ENCODE measurements around the gene PLXNA2. TPM values are rescaled to one million over a fixed set of nuclear protein-coding genes. Genes with fewer than 3 reads are reported as not detected.

Gene PLXNA2
- total and polyA plus RNA-seq, 11 donors, result 9.2 to 28.2 (median 18.0) TPM

DNA sequence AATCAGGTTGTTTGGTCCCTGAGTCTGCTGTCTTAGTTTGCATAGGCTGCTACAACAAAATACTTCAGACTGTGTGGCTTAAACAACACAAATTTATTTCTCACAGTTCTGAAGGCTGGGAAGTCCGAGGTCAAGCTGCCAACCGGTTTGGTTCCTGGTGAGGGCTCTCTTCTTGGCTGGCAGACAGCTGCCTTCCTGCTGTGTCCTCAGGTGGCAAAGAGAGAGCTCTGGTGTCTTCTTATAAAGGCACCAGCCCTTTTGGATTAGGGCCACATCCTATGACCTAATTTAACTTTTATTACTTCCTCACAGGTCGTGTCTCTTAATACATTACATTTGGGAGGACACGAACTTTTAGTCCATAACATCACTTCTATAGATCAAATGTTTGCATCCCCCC lies 243.7 kb downstream of the PLXNA2 start:
- Histone ChIP-seq H3K36me3 (no peaks in the 10 kb centered on the region), H3K27me3 (no peaks in the 10 kb centered on the region), H3K4me3 (no peak overlapping the region), H3K27ac (no peak overlapping the region), H3K9me3 (no peaks in the 10 kb centered on the region), H3K4me1 (peaks cover 0 to 7% (median 0%) of the 10 kb centered on the region in 12 donors)
- ATAC-seq, result no peak
- WGBS, 4 donors, result 64 to 78% (median 76%) methylated on average over 4 of the region's 4 CpGs
- DNase-seq, result no peak
- TF ChIP-seq, protein P1, sequence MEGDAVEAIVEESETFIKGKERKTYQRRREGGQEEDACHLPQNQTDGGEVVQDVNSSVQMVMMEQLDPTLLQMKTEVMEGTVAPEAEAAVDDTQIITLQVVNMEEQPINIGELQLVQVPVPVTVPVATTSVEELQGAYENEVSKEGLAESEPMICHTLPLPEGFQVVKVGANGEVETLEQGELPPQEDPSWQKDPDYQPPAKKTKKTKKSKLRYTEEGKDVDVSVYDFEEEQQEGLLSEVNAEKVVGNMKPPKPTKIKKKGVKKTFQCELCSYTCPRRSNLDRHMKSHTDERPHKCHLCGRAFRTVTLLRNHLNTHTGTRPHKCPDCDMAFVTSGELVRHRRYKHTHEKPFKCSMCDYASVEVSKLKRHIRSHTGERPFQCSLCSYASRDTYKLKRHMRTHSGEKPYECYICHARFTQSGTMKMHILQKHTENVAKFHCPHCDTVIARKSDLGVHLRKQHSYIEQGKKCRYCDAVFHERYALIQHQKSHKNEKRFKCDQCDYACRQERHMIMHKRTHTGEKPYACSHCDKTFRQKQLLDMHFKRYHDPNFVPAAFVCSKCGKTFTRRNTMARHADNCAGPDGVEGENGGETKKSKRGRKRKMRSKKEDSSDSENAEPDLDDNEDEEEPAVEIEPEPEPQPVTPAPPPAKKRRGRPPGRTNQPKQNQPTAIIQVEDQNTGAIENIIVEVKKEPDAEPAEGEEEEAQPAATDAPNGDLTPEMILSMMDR (IDR thresholded peaks at IDR 0.05), result no peak
- TF ChIP-seq POLR2A (IDR thresholded peaks at IDR 0.05), result no peak
- intact Hi-C loops (cut with DNase I), result no loop called here

DNA sequence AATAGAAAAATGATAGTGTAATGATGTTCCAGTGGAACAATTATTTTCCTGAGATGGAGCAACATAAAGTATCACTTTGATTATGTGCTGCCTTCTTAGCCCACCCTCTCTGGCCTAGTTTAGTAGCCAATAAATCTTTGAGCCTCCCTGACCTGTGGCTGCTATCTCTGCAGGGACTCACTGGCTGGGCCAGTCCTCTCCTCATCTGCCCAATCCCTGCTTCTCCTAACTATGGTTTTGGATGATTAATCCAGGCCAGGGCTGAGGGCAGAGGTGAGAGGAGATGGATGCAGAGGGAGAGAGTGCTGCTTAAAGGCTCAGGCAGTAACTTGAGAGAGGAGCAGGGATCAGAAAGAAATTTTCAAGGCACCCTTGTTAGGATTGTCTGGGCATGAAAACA lies 244.2 kb downstream of the PLXNA2 start:
- Histone ChIP-seq H3K36me3 (no peaks in the 10 kb centered on the region), H3K4me1 (peaks cover 0 to 7% (median 0%) of the 10 kb centered on the region in 12 donors), H3K27ac (no peak overlapping the region), H3K4me3 (no peak overlapping the region), H3K27me3 (no peaks in the 10 kb centered on the region), H3K9me3 (no peaks in the 10 kb centered on the region)
- TF ChIP-seq, protein P1 (IDR thresholded peaks at IDR 0.05), result no peak
- no peak for TF ChIP-seq POLR2A (IDR thresholded peaks at IDR 0.05)
- intact Hi-C loops (cut with DNase I), result no loop called here
- DNase-seq (no peak), ATAC-seq (no peak)

DNA sequence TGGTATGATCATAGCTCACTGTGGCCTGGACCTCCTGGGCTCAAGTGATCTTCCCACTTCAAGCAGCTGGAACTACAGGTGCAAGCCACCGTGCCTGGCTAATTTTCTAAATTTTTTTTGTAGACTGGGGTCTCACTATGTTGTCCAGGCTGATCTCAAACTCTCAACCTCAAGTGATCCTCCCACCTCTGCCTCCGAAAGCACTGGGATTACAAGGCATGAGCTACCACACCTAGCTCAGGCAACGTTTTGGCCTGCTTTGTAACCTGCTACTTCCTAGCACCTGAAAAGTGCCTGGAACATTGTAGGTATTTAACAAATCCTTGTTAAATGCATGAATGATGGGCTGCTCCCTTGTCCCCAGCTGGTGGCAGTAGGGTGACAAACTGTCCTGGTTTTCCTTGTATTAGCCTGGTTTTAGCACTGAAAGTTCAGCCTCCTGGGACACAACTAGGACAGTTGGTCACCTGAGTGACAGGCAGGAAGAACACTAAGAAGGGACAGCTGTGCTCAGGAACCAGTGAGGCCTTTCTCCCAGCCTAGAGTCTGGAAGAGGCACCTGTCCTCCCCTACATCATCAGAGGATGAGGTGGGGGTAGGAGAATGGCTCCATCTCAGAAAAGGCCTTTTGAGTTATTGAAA lies 244.8 kb downstream of the PLXNA2 start:
- H3K4me1 ChIP-seq, result peaks cover 0 to 7% (median 0%) of the 10 kb centered on the region in 12 donors
- TF ChIP-seq, protein P1 (IDR thresholded peaks at IDR 0.05), result no peak
- 92 to 95% (median 93%) methylated on average over 3 of the region's 3 CpGs for WGBS, 4 donors
- ATAC-seq (no peak), DNase-seq (no peak)
- intact Hi-C loops (cut with DNase I), result no loop called here
- no peaks in the 10 kb centered on the region for H3K9me3 ChIP-seq
- no peak overlapping the region for H3K27ac ChIP-seq
- H3K27me3 ChIP-seq, result no peaks in the 10 kb centered on the region
- H3K4me3 ChIP-seq, result no peak overlapping the region
- no peaks in the 10 kb centered on the region for H3K36me3 ChIP-seq

DNA sequence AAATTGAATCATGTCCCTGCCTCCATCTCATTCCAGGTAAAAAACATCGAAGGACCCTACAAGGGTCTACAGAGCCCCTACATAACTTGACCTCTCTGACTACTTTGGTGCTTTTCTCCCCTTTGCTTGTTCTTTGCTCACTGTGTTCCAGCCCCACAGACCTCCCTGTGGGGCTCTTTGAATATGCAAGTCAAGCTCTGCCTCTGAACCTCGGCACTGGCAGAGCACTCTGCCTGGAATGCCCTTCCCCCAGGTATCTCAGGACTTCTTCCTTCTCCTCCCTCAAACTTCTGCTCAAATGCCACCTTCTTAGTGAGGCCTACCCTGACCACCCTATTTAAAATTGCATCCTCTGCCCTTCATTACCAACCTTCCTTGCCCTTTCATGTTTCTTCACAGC lies 245.5 kb downstream of the PLXNA2 start:
- DNase-seq, result no peak
- ATAC-seq, result no peak
- TF ChIP-seq, protein P1 (IDR thresholded peaks at IDR 0.05), result no peak
- TF ChIP-seq POLR2A (IDR thresholded peaks at IDR 0.05), result no peak
- WGBS, 4 donors, result 94 to 97% (median 96%) methylated on average over 2 of the region's 2 CpGs
- Histone ChIP-seq H3K9me3 (peaks cover 0 to 6% (median 0%) of the 10 kb centered on the region in 12 donors), H3K27ac (no peak overlapping the region), H3K4me3 (no peak overlapping the region), H3K4me1 (peaks cover 0 to 7% (median 0%) of the 10 kb centered on the region in 12 donors), H3K36me3 (no peaks in the 10 kb centered on the region), H3K27me3 (no peaks in the 10 kb centered on the region)
- intact Hi-C loops (cut with DNase I), result loop anchor here in 1 of 10 donors (1.0 kb wide), 1 partner anchor 113 kb away; no protein-coding TSS in a partner anchor
